ENCODE results near the gene ARSB. TPM values are rescaled to one million over a fixed set of nuclear protein-coding genes. Genes with fewer than 3 reads are reported as not detected.

ARSB gene
- total and polyA plus RNA-seq, 9 of the 15 experiments (the other 6 are each of a cell fraction or from before 2014, with no cell fraction given): 0.52 to 4.6 (median 2.4) TPM

DNA sequence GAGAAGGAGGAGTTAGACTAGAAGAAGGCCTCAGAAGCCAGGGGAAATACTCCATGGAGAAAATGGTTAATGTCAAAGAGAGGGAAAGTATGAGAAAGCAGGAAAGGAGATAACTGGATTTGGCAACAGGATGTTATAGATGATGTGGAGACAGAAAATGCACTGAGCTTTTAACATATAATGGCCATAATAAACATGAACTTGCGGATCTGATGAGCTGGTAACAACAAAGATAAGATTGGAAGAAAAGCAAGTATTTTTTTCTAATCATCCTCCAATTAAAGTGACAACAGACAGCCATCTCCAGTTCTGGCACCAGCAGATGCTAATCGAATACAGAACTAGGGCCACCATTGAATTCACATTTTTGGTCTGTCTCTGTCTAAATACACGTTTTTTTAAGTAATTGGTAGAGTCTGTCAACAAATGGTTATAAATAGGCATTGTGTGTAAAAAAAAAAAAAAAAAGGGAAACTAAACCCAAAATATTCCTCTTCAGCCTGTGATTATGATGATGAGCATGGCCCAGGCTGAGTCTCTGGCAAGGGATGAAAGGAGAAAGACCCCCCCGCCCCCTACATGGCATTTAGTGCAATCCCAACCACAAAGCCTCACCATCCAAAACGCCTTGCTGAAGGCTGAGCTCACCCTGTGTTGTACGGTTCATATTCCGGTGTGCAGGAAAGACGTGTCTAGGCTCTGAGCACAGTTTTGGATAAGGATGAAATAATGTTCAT is 187.0 kb downstream of the ARSB start:
- in situ Hi-C loops (cut with MboI): no loop called here
- Histone ChIP-seq H3K9me3 (replicated peaks; ENCODE audit: control insufficient read depth, insufficient read depth, low read depth, low read length) (no peaks in the 10 kb centered on the region), H3K36me3 (ENCODE audit: control insufficient read depth, insufficient read depth, low read length) (no peaks in the 10 kb centered on the region), H2AFZ (ENCODE audit: low read depth, low read length) (no peak overlapping the region), H3K4me3 (no peak overlapping the region), H3K9me1 (ENCODE audit: control insufficient read depth, insufficient read depth, low read length) (no peaks in the 10 kb centered on the region), H3K4me2 (ENCODE audit: insufficient read depth, low read length) (no peak overlapping the region), H3K79me2 (ENCODE audit: control insufficient read depth, insufficient read depth, low read length) (no peaks in the 10 kb centered on the region), H3K4me1 (replicated peaks in 1 of 2; ENCODE audit: control insufficient read depth in 2 of 2, insufficient read depth in 2 of 2, low read length in 2 of 2) (no peaks in the 10 kb centered on the region; a peak in 2 of 5 replicates), H3K27me3 (ENCODE audit: control insufficient read depth in 2 of 2, insufficient read depth in 2 of 2, low read length in 2 of 2) (peaks cover 8 to 16% of the 10 kb centered on the region in 2 experiments; a peak in 4 of 5 replicates), H3K9ac (ENCODE audit: insufficient read depth in 1 of 2, low read depth in 2 of 2, low read length in 2 of 2) (no peak overlapping the region), H3K27ac (ENCODE audit: extremely low read depth, low read depth, low read length) (no peak overlapping the region), H4K20me1 (replicated peaks; ENCODE audit: control insufficient read depth, insufficient read depth, low read length) (no peaks in the 10 kb centered on the region)
- intact Hi-C loops (cut with micrococcal nuclease): no loop called here
- ChIA-PET POLR2A (interaction anchor here (1.0 to 2.7 kb wide), 2 partner anchors 9 to 12 kb away, joined by 3 to 10 read pairs; no protein-coding TSS in a partner anchor), CTCF (ENCODE audit: low intra/inter-chr PET ratio) (no interaction called here)
- ATAC-seq (no peak), FAIRE-seq (no peak), DNase-seq (ENCODE audit: extremely low read depth in 1 of 4, low spot score in 3 of 4) (no peak)
- 19% methylated on average over 8 of the region's 8 CpGs for WGBS (ENCODE audit: insufficient coverage, low coverage, missing lambda C conversion rate)
- BruUV-seq (replicated peaks): no TSS peak
- no peak for TF ChIP-seq KLF1 (tag; IDR thresholded peaks at IDR 0.05)
- no peak for TF ChIP-seq RB1 (IDR thresholded peaks at IDR 0.05; ENCODE audit: low read depth)
- TF ChIP-seq TRIM28 (IDR thresholded peaks at IDR 0.05): no peak
- TF ChIP-seq MTA1 (IDR thresholded peaks at IDR 0.05; ENCODE audit: borderline replicate concordance): no peak
- no peak for TF ChIP-seq MCM7 (IDR thresholded peaks at IDR 0.05)
- TF ChIP-seq ZNF507 (tag; conservative IDR thresholded peaks at IDR 0.05): no peak
- no peak for TF ChIP-seq EWSR1 (IDR thresholded peaks at IDR 0.05; ENCODE audit: borderline replicate concordance, low read depth, partially characterized antibody)
- TF ChIP-seq TGIF2 (CRISPR knock-in tag; IDR thresholded peaks at IDR 0.05): no peak
- no peak for TF ChIP-seq STAT6 (CRISPR knock-in tag; IDR thresholded peaks at IDR 0.05)
- TF ChIP-seq, protein P1, sequence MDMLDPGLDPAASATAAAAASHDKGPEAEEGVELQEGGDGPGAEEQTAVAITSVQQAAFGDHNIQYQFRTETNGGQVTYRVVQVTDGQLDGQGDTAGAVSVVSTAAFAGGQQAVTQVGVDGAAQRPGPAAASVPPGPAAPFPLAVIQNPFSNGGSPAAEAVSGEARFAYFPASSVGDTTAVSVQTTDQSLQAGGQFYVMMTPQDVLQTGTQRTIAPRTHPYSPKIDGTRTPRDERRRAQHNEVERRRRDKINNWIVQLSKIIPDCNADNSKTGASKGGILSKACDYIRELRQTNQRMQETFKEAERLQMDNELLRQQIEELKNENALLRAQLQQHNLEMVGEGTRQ (CRISPR knock-in tag; IDR thresholded peaks at IDR 0.05): no peak
- TF ChIP-seq CTBP1 (IDR thresholded peaks at IDR 0.05; ENCODE audit: borderline replicate concordance): no peak
- no peak for TF ChIP-seq RNF219 (CRISPR knock-in tag; IDR thresholded peaks at IDR 0.05)
- no peak for TF ChIP-seq DIDO1 (tag; IDR thresholded peaks at IDR 0.05; ENCODE audit: low read depth)
- TF ChIP-seq, protein P2, sequence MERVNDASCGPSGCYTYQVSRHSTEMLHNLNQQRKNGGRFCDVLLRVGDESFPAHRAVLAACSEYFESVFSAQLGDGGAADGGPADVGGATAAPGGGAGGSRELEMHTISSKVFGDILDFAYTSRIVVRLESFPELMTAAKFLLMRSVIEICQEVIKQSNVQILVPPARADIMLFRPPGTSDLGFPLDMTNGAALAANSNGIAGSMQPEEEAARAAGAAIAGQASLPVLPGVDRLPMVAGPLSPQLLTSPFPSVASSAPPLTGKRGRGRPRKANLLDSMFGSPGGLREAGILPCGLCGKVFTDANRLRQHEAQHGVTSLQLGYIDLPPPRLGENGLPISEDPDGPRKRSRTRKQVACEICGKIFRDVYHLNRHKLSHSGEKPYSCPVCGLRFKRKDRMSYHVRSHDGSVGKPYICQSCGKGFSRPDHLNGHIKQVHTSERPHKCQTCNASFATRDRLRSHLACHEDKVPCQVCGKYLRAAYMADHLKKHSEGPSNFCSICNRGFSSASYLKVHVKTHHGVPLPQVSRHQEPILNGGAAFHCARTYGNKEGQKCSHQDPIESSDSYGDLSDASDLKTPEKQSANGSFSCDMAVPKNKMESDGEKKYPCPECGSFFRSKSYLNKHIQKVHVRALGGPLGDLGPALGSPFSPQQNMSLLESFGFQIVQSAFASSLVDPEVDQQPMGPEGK (CRISPR knock-in tag; IDR thresholded peaks at IDR 0.05; ENCODE audit: borderline replicate concordance): no peak

Measured in K562 (cell line).